ENCODE data around the gene EP400. TPM values are rescaled to one million over a fixed set of nuclear protein-coding genes. Genes with fewer than 3 reads are reported as not detected.

The EP400 gene
- total and polyA plus RNA-seq, 2 of the 4 experiments (the other 2 are of a cell fraction): 4.3 to 11.4 TPM

- Histone ChIP-seq H3K4me1 (ENCODE audit: control insufficient read depth, insufficient read depth, low read length) (peaks cover 2% of the 10 kb centered on the region; the same call in 1 of the 2 replicates), H3K36me3 (ENCODE audit: control insufficient read depth, insufficient read depth, low read length) (peaks cover 66% of the 10 kb centered on the region), H2BK15ac (ENCODE audit: low read depth, low read length) (no peak overlapping the region), H4K20me1 (ENCODE audit: insufficient read depth, low read length) (no peaks in the 10 kb centered on the region; the same call in 1 of the 2 replicates), H3K4ac (ENCODE audit: low read depth, low read length) (no peak overlapping the region), H3K9ac (ENCODE audit: low read depth, low read length) (no peak overlapping the region), H3K9me3 (ENCODE audit: control insufficient read depth, insufficient read depth, low read length) (no peaks in the 10 kb centered on the region), H3K14ac (replicated peaks; ENCODE audit: low read depth, low read length) (no peak overlapping the region), H4K8ac (ENCODE audit: low read depth in 2 of 2, low read length in 2 of 2) (no peak overlapping the region), H2AFZ (replicated peaks; ENCODE audit: low read length, poor library complexity) (no peak overlapping the region), H2BK20ac (ENCODE audit: low read depth, low read length) (no peak overlapping the region), H3K4me2 (ENCODE audit: low read depth, low read length) (no peak overlapping the region), H2AK5ac (ENCODE audit: low read depth, low read length) (no peak overlapping the region), H3K18ac (ENCODE audit: low read depth, low read length) (no peak overlapping the region), H3K56ac (ENCODE audit: extremely low read depth, insufficient read depth, low read length) (no peak overlapping the region), H3K27me3 (ENCODE audit: control insufficient read depth, insufficient read depth, low read length) (no peaks in the 10 kb centered on the region), H3K4me3 (ENCODE audit: insufficient read depth, low read depth, low read length) (no peak overlapping the region), H3K27ac (ENCODE audit: insufficient read depth, low read length) (no peak overlapping the region), H4K91ac (ENCODE audit: insufficient read depth, low read depth, low read length) (no peak overlapping the region), H2AK9ac (replicated peaks; ENCODE audit: low read depth, low read length, poor library complexity) (no peak overlapping the region), H3K9me1 (ENCODE audit: insufficient read depth, low read length) (no peaks in the 10 kb centered on the region), H2BK5ac (ENCODE audit: low read depth, low read length, poor library complexity, severe bottlenecking) (no peak overlapping the region), H4K5ac (ENCODE audit: low read depth, low read length) (no peak overlapping the region), H3K23ac (ENCODE audit: low read depth, low read length) (no peak overlapping the region), H3K79me1 (ENCODE audit: low read depth in 1 of 2, low read length in 2 of 2) (peaks cover 0 to 4% of the 10 kb centered on the region in 2 experiments; a peak in 1 of 4 replicates), H2BK120ac (ENCODE audit: low read depth, low read length) (no peak overlapping the region)
- ChIA-PET POLR2A (ENCODE audit: unreplicated experiment) (no interaction called here), CTCF (no interaction called here)
- intact Hi-C loops (cut with micrococcal nuclease): no loop called here
- no peak for TF ChIP-seq RAD21 (IDR thresholded peaks at IDR 0.05; ENCODE audit: low read length)
- TF ChIP-seq CEBPB (IDR thresholded peaks at IDR 0.05; ENCODE audit: low read depth, low read length): no peak
- TF ChIP-seq MAFK (IDR thresholded peaks at IDR 0.05; ENCODE audit: low read depth, low read length): peak; percentile 67
- ATAC-seq (ENCODE audit: low read depth) (no peak; the same call in 1 of the 2 replicates), DNase-seq (peak; percentile 48)
- dilution Hi-C loops (cut with HindIII; ENCODE audit: low sequenced_read_pairs, unreplicated experiment): no loop called here
- 95% methylated on average over 4 of the region's 7 CpGs; no CpG with 5 or more reads in 1 of the 2 experiments for WGBS, 2 experiments (ENCODE audit: extremely low coverage in 2 of 2, insufficient read length in 1 of 2)
- in situ Hi-C loops (cut with MboI; ENCODE audit: low sequenced_read_pairs): no loop called here
- no TSS peak for BruUV-seq (replicated peaks)
Observed at GRCh38 chr12:132067182-132067581, 117.4 kb downstream of the EP400 start.
